ENCODE results near the gene SGMS1.

DNA sequence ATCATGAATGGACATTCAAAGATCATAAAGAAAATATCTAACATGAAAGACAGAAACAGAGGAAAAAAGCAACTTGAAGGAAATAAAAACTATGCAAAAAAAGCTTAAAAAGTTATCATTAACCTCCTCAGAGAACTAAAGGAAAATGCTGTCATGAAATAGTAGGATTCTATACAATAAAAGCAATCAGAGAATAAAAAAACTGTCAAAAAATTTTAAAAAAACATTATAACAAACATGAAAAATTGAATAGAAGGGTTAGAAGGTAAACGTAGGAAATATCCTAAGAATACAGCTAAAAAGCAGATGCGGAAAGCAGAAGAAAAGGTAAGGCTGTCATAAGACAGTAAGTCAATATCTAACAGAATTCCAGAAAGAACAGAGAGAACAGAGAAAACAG, 44.8 kb downstream of the SGMS1 start:
- no peak for TF ChIP-seq CTCF (IDR thresholded peaks at IDR 0.05 in 8 of 11, conservative IDR thresholded peaks at IDR 0.05 in 3 of 11)
- TF ChIP-seq POLR2A (IDR thresholded peaks at IDR 0.05), result no peak
- TF ChIP-seq POLR2AphosphoS5 (IDR thresholded peaks at IDR 0.05), result no peak
